ENCODE results near the gene CEP170.

DNA sequence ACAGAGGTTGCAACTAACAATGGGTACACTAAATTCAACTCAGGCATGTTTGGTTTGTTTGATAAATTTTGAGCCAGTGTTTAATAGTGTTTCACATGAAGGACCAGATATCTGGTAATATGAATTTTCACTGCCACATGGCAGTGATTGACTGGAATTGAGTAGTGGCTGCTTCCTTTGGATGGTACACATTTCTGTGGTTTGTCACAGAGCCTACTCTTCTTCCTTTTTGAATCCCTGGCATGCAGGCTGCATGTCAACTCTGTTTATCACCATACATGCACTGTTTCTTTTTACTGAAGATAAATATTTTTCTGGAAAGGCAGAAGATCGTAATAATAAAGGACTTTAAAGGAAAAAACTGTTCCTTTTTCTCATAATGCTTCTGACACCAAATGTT lies 36.2 kb upstream of the CEP170 start:
- TF ChIP-seq, protein P1, sequence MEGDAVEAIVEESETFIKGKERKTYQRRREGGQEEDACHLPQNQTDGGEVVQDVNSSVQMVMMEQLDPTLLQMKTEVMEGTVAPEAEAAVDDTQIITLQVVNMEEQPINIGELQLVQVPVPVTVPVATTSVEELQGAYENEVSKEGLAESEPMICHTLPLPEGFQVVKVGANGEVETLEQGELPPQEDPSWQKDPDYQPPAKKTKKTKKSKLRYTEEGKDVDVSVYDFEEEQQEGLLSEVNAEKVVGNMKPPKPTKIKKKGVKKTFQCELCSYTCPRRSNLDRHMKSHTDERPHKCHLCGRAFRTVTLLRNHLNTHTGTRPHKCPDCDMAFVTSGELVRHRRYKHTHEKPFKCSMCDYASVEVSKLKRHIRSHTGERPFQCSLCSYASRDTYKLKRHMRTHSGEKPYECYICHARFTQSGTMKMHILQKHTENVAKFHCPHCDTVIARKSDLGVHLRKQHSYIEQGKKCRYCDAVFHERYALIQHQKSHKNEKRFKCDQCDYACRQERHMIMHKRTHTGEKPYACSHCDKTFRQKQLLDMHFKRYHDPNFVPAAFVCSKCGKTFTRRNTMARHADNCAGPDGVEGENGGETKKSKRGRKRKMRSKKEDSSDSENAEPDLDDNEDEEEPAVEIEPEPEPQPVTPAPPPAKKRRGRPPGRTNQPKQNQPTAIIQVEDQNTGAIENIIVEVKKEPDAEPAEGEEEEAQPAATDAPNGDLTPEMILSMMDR (IDR thresholded peaks at IDR 0.05), result no peak
- TF ChIP-seq ELF4 (CRISPR knock-in tag; IDR thresholded peaks at IDR 0.05; ENCODE audit: low read depth) (no peak), CBFB (CRISPR knock-in tag; IDR thresholded peaks at IDR 0.05; ENCODE audit: low read depth) (no peak), FOXJ3 (CRISPR knock-in tag; IDR thresholded peaks at IDR 0.05; ENCODE audit: borderline replicate concordance) (no peak), NFE2L1 (CRISPR knock-in tag; IDR thresholded peaks at IDR 0.05) (no peak), ZBTB21 (CRISPR knock-in tag; IDR thresholded peaks at IDR 0.05; ENCODE audit: borderline replicate concordance) (no peak), NR2C2 (CRISPR knock-in tag; IDR thresholded peaks at IDR 0.05) (no peak), ZNF671 (CRISPR knock-in tag; IDR thresholded peaks at IDR 0.05) (no peak), CREB1 (CRISPR knock-in tag; IDR thresholded peaks at IDR 0.05) (no peak)
- TF ChIP-seq, protein P2, sequence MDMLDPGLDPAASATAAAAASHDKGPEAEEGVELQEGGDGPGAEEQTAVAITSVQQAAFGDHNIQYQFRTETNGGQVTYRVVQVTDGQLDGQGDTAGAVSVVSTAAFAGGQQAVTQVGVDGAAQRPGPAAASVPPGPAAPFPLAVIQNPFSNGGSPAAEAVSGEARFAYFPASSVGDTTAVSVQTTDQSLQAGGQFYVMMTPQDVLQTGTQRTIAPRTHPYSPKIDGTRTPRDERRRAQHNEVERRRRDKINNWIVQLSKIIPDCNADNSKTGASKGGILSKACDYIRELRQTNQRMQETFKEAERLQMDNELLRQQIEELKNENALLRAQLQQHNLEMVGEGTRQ (CRISPR knock-in tag; IDR thresholded peaks at IDR 0.05), result no peak
- TF ChIP-seq, protein P3, sequence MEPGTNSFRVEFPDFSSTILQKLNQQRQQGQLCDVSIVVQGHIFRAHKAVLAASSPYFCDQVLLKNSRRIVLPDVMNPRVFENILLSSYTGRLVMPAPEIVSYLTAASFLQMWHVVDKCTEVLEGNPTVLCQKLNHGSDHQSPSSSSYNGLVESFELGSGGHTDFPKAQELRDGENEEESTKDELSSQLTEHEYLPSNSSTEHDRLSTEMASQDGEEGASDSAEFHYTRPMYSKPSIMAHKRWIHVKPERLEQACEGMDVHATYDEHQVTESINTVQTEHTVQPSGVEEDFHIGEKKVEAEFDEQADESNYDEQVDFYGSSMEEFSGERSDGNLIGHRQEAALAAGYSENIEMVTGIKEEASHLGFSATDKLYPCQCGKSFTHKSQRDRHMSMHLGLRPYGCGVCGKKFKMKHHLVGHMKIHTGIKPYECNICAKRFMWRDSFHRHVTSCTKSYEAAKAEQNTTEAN (CRISPR knock-in tag; IDR thresholded peaks at IDR 0.05), result no peak
- TF ChIP-seq, protein P4, sequence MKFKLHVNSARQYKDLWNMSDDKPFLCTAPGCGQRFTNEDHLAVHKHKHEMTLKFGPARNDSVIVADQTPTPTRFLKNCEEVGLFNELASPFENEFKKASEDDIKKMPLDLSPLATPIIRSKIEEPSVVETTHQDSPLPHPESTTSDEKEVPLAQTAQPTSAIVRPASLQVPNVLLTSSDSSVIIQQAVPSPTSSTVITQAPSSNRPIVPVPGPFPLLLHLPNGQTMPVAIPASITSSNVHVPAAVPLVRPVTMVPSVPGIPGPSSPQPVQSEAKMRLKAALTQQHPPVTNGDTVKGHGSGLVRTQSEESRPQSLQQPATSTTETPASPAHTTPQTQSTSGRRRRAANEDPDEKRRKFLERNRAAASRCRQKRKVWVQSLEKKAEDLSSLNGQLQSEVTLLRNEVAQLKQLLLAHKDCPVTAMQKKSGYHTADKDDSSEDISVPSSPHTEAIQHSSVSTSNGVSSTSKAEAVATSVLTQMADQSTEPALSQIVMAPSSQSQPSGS (CRISPR knock-in tag; IDR thresholded peaks at IDR 0.05; ENCODE audit: borderline replicate concordance, low read depth), result no peak
- TF ChIP-seq, protein P5, sequence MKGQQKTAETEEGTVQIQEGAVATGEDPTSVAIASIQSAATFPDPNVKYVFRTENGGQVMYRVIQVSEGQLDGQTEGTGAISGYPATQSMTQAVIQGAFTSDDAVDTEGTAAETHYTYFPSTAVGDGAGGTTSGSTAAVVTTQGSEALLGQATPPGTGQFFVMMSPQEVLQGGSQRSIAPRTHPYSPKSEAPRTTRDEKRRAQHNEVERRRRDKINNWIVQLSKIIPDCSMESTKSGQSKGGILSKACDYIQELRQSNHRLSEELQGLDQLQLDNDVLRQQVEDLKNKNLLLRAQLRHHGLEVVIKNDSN (CRISPR knock-in tag; IDR thresholded peaks at IDR 0.05), result no peak

All from WTC11 (cell line).